Activated CD8-positive, alpha-beta memory T cell treated with anti-CD3 and anti-CD28 coated beads, Interleukin-2, amount 10 ng/mL, durations not matched to agents 7 days and 5 days (primary cell): ENCODE data around the gene PTGDS. TPM values are rescaled to one million over a fixed set of nuclear protein-coding genes. Genes with fewer than 3 reads are reported as not detected.

Experiments
- ATAC-seq: fragments of 150-1000 bp; cut with Tn5 transposase; one replicate; pipeline ENCODE4 v1.10.0; 2021; ENCODE audit warnings: moderate library complexity
- CTCF ChIA-PET: fragments of 350-600 bp; sonication (Branson Sonifier 250); formaldehyde crosslinking; loops from one replicate; lab custom pipeline; 2021; ENCODE audit warnings: antibody characterized with exemption; lab: Charles Lee
- DNase-seq: peaks from one replicate; pipeline ENCODE4 v3.0.0-alpha.2; 2020
- H3K27ac Mint-ChIP-seq: one replicate; pipeline ENCODE4 v1.8.0; 2021; ENCODE audit warnings: mild to moderate bottlenecking, mixed read lengths
- H3K27me3 Mint-ChIP-seq: one replicate; pipeline ENCODE4 v1.8.0; 2021; ENCODE audit warnings: mixed read lengths
- H3K36me3 Mint-ChIP-seq: one replicate; pipeline ENCODE4 v1.8.0; 2021; ENCODE audit warnings: mild to moderate bottlenecking, mixed read lengths
- H3K4me1 Mint-ChIP-seq: one replicate; pipeline ENCODE4 v1.8.0; 2021; ENCODE audit warnings: mixed read lengths
- H3K4me3 Mint-ChIP-seq: one replicate; pipeline ENCODE4 v1.8.0; 2021; ENCODE audit warnings: mild to moderate bottlenecking, moderate library complexity, mixed read lengths
- H3K9me3 Mint-ChIP-seq: one replicate; pipeline ENCODE4 v1.8.0; 2022; ENCODE audit warnings: low read depth, mixed read lengths
- total RNA-seq, 2 experiments: library from RNA; stranded (reverse); gene quantifications; one replicate each; pipeline ENCODE4 v1.2.3, GENCODE V29; 2021

The PTGDS gene
- total RNA-seq, 2 experiments from 2014 or later, result 1.2 to 3.2 TPM

DNA sequence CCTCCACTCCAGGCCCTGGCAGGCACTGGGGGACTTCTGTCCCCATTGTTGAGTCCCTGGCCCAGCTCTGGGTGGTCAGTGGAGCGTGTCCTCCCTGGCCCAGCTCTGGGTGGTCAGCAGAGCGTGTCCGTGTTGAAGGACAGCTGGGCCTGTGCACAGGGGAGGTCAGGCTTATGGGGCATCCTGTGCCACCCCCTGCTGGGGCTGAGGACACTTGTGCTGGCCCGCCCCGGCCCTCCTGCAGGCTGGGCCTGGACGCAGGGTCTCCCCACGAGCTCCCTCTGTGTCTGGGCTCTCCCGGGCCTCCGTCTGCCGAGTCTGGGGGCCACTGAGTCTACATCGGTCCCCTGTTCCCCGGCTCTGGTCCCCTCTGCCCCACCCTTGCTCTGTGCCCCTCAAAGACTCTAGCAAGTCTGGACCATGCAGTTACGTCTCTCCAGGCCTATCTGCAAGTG, 30.5 kb downstream of the PTGDS start:
- DNase-seq, result no peak
- CTCF ChIA-PET, result interaction anchor here (1.6 to 14.3 kb wide), 2 partner anchors 11 to 24 kb away, joined by 3 to 234 read pairs; partner anchors contain the start of genes ABCA2 and FUT7
- H3K27ac Mint-ChIP-seq, result no peak overlapping the region
- no peaks in the 10 kb centered on the region for H3K36me3 Mint-ChIP-seq
- peaks cover 25% of the 10 kb centered on the region for H3K4me1 Mint-ChIP-seq
- H3K9me3 Mint-ChIP-seq, result no peaks in the 10 kb centered on the region
- no peaks in the 10 kb centered on the region for H3K27me3 Mint-ChIP-seq
- no peak for ATAC-seq
- H3K4me3 Mint-ChIP-seq, result no peak overlapping the region

DNA sequence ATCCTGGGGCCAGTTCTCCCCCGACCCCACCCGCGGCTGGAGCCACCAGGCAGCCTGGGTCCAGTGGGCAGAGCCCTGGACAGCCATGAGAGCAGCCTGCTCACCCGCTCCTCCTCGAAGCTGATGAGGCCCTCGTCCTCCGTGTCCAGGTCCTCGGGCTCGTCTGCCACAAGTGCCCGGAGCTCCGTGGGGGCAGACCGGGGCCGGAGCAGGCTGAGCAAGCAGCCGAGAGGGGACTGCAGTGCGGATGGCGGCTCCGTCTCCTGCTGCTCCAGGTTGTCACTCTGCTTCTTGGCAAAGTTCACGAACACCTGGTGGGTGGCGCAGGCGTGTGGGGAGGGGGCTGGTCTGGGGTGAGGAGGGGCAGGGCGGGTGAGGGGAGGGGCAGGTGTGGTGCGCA, 31.0 kb downstream of the PTGDS start:
- Mint-ChIP-seq H3K4me1 (peaks cover 25% of the 10 kb centered on the region), H3K9me3 (no peaks in the 10 kb centered on the region), H3K4me3 (no peak overlapping the region), H3K27me3 (no peaks in the 10 kb centered on the region), H3K27ac (no peak overlapping the region), H3K36me3 (no peaks in the 10 kb centered on the region)
- no peak for ATAC-seq
- CTCF ChIA-PET, result interaction anchor here (1.6 to 14.3 kb wide), 2 partner anchors 11 to 23 kb away, joined by 3 to 234 read pairs; partner anchors contain the start of genes ABCA2 and FUT7
- no peak for DNase-seq

DNA sequence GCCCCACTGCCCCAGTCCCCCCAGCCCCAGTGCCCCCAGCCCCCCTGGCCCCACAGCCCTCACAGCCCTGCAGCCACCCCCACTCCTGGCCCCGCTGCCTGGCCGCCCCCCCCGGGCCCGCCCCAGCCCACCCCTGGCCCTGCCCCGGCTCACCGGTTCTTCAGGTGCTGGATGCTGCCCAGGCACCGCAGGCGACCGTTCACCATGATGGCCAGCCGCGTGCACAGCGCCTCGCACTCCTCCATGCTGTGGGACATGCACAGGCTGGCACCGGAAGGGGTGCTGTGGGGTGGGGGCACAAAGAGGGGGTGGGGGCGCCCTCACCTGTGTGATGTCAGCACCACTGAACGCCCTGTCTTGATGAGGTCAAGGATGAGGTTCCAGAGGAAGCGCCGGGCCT, 31.9 kb downstream of the PTGDS start:
- no peaks in the 10 kb centered on the region for H3K27me3 Mint-ChIP-seq
- peaks cover 25% of the 10 kb centered on the region for H3K4me1 Mint-ChIP-seq
- no peak overlapping the region for H3K4me3 Mint-ChIP-seq
- no peak for DNase-seq
- CTCF ChIA-PET, result interaction anchor here (14.3 kb wide), 1 partner anchor 22 kb away, joined by 234 read pairs; the partner anchor contains the start of genes ABCA2 and FUT7
- no peak for ATAC-seq
- no peak overlapping the region for H3K27ac Mint-ChIP-seq
- no peaks in the 10 kb centered on the region for H3K9me3 Mint-ChIP-seq
- H3K36me3 Mint-ChIP-seq, result no peaks in the 10 kb centered on the region

DNA sequence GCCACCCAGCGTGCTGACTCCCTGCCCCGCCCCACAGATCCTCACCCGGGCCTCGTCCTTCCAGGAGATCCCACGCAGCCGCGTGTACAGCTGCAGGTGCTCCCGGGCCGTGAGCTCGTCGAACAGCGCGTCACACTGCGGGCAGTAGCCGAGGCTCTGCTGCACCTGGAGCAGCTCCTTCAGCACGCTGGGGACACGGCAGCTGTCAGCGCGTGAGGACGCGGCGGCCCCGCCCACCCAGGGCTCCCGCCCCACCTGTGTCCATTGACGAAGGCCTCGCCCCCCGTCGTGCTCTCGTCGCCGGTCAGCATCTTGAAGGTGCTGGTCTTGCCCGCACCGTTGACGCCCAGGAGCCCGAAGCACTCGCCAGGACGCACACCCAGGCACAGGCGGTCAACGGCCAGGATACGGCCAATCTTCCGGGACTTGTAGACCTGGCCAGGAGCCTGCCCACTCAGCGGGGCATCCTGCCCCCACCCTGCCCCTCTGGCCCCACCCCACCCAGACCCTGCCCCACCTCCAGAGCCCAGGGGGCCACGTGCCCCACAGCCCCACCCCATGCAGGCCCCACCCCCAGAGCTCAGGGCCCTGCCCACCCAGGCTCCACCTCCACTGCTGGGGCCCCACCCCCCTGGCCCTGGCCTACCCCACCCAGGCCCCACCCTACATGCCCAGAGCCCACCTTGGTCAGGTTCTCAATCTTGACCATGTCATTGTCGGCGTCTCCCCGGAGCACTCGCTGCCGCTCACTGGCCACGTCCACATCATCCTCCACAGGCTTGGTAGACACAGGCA, 32.8 kb downstream of the PTGDS start:
- CTCF ChIA-PET, result no interaction called here
- H3K27me3 Mint-ChIP-seq, result no peaks in the 10 kb centered on the region
- no peak for ATAC-seq

DNA sequence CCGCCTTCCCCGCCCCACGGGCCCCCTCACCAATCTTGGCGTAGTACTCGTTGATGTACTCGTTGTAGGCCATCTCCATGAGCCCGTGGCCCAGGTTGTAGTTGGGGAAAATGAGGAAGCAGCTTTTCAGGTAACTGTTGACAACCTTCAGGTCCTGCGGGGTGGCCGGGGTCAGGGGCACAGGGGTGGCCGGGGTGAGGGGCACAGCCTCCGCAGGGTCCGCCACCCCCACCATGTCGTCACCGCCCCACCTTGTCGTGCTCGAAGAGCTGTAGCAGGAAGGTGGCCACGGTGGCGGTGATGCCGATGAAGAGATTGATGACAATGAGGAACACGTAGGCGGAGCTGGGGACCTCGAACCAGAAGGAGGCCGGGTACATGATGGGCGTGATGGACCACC, 33.9 kb downstream of the PTGDS start:
- Mint-ChIP-seq H3K27ac (no peak overlapping the region), H3K27me3 (no peaks in the 10 kb centered on the region), H3K4me1 (peaks cover 8% of the 10 kb centered on the region), H3K4me3 (no peak overlapping the region), H3K36me3 (peaks cover 1% of the 10 kb centered on the region), H3K9me3 (no peaks in the 10 kb centered on the region)
- no peak for DNase-seq
- ATAC-seq, result no peak
- CTCF ChIA-PET, result interaction anchor here (0.9 to 1.1 kb wide), 2 partner anchors 24 to 63 kb away, joined by 3 read pairs; no protein-coding TSS in a partner anchor

More for the DNA sequence above, 32.8 kb downstream of the PTGDS start:
- Mint-ChIP-seq H3K36me3 (no peaks in the 10 kb centered on the region), H3K27ac (no peak overlapping the region), H3K4me3 (no peak overlapping the region), H3K4me1 (peaks cover 16% of the 10 kb centered on the region), H3K9me3 (no peaks in the 10 kb centered on the region)
- DNase-seq, result no peak

DNA sequence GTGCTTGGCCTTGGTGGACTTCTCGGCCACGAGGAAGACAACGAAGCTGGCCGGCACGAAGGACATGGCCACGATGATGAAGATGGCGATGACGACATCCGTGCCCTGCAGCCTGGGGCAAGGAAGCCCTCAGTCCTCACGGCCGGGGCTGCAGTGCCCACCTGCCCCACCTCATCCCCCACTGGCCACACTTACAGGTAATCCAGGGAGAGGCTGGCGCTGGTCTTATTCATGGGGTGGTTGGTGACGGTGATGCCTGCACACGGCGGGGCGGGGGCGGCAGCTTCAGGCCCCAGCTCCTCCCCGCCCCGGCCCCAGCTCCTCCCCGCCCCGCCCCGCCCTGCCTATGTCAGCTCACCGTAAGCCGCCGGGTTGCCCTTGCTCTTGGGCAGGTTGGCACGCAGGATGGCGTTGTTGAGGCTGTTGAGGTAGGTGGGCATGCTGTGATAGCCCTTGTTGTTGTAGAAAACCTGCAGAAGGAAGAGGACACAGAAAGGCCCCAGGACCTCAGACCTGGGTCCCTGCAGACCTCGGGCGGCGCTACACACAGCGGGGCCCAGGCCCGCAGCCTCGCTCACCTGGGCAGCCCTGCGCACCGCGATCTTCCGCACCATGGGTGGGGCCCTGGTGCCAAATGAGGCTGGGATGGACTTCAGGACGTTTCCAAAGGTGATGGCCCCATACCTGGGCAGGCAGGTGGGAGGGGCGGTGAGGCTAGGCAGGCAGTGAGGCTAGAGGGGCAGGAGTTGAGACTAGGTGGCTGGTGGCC, 34.8 kb downstream of the PTGDS start:
- no peak for DNase-seq
- peaks cover 1% of the 10 kb centered on the region for H3K4me1 Mint-ChIP-seq
- peaks cover 1% of the 10 kb centered on the region for H3K36me3 Mint-ChIP-seq
- no peak overlapping the region for H3K27ac Mint-ChIP-seq
- no peaks in the 10 kb centered on the region for H3K27me3 Mint-ChIP-seq
- ATAC-seq, result no peak
- CTCF ChIA-PET, result interaction anchor here (0.9 to 1.1 kb wide), 2 partner anchors 23 to 64 kb away, joined by 3 read pairs; no protein-coding TSS in a partner anchor
- H3K9me3 Mint-ChIP-seq, result no peaks in the 10 kb centered on the region
- H3K4me3 Mint-ChIP-seq, result no peak overlapping the region

DNA sequence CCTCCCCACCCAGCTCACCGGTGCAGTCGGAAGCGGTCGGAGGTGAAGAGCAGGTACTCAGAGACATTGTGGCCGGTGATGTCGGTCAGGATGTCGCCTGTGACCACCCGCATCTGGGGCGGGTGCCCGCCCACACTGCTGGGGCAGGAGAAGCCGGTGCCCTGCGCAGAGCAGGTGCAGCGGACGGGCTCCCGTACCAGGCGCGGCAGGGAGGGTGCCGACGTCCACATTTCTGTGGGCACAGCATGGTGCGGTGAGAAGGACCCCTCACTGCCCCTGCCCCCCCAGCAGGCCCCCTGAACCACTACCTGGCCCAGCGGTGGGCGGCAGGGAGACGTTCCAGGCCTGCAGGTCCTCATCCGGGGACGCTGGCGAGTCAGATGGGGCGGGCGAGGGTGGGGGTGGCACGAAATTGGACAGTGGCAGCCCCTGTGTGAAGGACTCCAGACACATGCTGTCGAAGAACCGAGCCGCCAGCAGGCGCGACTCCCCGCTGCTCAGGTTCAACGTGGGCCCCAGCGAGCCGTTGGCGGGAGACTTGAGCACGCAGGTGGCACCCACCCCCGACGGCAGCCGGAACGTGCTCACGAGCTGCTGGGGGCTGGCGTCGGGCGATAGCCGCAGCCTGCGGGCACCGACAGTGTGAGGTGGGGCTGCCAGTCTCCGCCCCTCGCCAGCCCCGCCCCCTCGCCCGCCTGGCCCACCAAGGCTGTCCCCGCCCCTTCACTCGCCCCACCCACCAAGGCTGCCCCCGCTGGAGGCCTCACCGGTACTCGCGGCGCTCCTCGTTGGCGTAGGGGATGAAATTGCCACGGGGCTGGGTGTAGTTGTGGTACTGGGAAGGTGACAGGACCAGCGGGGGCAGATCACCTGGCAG, 35.6 kb downstream of the PTGDS start:
- Mint-ChIP-seq H3K27me3 (no peaks in the 10 kb centered on the region), H3K4me3 (no peak overlapping the region), H3K27ac (no peak overlapping the region), H3K4me1 (peaks cover 1% of the 10 kb centered on the region), H3K9me3 (no peaks in the 10 kb centered on the region), H3K36me3 (peaks cover 1% of the 10 kb centered on the region)
- no peak for DNase-seq
- CTCF ChIA-PET, result no interaction called here
- ATAC-seq, result no peak

DNA sequence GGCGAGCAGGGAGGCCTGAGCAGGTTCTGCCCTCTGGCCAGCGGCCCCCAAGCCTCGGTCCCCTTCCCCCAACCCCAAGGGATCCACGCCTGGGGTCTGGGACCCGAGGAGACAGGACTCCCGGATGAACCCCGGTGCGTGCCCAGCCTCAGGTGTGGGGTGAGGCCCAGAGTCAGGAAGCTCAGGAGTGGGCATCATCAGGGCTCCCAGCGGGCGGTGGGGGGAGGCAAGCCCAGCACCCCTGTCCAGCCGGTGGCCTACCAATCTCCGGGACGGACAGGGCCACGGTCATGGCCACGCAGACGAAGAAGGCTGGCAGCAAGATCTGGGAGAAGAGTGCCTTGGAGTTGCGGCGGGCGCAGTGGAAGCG, 36.3 kb downstream of the PTGDS start:
- Mint-ChIP-seq H3K27me3 (no peaks in the 10 kb centered on the region), H3K4me3 (no peak overlapping the region), H3K36me3 (peaks cover 1% of the 10 kb centered on the region), H3K9me3 (no peaks in the 10 kb centered on the region), H3K4me1 (peaks cover 2% of the 10 kb centered on the region), H3K27ac (no peak overlapping the region)
- DNase-seq (no peak), ATAC-seq (no peak)
- CTCF ChIA-PET, result interaction anchor here (0.7 kb wide), 1 partner anchor 33 kb away, joined by 3 read pairs; no protein-coding TSS in a partner anchor

DNA sequence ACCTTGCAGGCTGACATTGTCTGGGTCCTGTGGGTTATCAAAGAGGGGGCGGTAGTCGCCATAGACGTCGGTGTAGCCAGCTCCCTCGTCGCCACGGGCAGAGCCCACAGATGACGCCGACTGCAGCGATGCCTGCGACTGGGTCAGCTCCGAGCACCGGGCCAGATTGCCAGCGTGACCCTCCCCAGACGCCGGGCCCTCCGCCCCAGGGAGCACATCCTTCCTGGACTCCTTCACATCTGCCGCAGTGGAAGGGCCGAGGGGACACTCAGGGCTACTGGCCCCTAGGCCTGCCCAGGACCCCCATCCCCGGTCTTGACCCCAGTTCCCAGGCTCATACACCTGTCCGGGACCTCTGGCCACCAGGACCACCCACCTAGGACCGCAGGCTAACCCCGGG, 36.9 kb downstream of the PTGDS start:
- Mint-ChIP-seq H3K27ac (no peak overlapping the region), H3K4me3 (no peak overlapping the region), H3K36me3 (peaks cover 1% of the 10 kb centered on the region), H3K9me3 (no peaks in the 10 kb centered on the region), H3K4me1 (peaks cover 3% of the 10 kb centered on the region), H3K27me3 (no peaks in the 10 kb centered on the region)
- no peak for DNase-seq
- CTCF ChIA-PET, result interaction anchor here (0.7 to 2.6 kb wide), 3 partner anchors 14 to 32 kb away, joined by 3 to 8 read pairs (median 3); partner anchors contain the start of gene ABCA2
- no peak for ATAC-seq

DNA sequence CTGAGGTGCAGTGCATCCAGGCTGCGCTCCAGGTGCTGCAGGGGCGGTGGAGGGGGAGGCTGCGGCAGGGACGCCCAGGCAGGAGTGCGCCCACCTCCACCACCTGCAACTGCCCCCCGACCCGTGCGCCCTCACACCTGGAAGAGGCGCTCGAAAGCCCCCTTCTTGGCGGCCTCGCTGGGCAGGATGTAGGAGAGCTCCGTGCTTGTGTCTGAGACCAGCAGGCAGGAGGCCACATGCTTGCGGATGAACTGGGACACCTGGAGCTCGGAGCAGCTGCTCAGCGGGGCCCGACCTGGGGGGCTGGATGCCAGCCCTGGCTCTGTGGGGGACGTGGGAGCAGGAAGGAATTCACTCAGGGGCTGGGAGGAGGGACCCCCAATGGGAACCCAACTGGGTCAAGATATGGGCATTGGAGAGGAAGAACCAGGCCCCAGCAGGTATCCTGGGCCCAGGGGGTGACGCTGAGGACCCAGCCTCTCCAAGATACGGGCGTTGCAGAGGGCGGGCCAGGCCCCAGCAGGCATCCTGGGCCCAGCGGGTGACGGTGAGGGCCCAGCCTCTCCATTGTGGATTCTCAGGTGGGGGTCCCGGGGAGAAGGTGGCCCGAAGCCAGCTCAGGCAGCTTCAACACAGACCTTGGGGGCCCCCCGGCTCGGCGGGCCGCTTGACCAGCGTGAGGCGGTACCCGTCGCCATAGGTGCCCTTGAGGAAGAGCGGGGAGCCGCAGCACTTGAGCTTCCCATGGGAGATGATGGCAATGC, 37.7 kb downstream of the PTGDS start:
- Mint-ChIP-seq H3K9me3 (no peaks in the 10 kb centered on the region), H3K27me3 (no peaks in the 10 kb centered on the region), H3K4me3 (no peak overlapping the region), H3K27ac (no peak overlapping the region), H3K36me3 (peaks cover 1% of the 10 kb centered on the region), H3K4me1 (peaks cover 3% of the 10 kb centered on the region)
- DNase-seq (no peak), ATAC-seq (no peak)
- CTCF ChIA-PET, result interaction anchor here (1.0 to 2.6 kb wide), 2 partner anchors 14 to 22 kb away, joined by 3 to 8 read pairs; partner anchors contain the start of gene ABCA2

DNA sequence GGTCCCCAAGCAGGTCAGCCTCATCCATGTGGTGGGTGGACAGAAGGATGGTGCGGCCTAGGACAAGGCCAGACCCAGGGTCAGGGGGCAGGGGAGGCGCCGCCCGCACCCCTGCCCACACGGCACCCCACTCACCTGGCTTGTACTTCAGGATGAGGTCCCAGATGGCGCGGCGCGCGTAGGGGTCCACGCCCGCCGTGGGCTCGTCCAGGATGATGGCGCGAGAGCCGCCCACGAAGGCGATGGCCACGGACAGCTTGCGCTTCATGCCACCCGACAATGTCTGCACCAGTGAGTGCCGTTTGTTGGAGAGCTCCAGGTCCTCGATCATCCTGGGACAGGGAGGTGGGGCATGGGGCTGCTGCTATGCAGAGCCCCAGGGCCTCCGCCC, 38.2 kb downstream of the PTGDS start:
- DNase-seq, result no peak
- Mint-ChIP-seq H3K27ac (no peak overlapping the region), H3K4me3 (no peak overlapping the region), H3K9me3 (no peaks in the 10 kb centered on the region), H3K4me1 (peaks cover 2% of the 10 kb centered on the region), H3K36me3 (peaks cover 1% of the 10 kb centered on the region), H3K27me3 (no peaks in the 10 kb centered on the region)
- no peak for ATAC-seq
- CTCF ChIA-PET, result interaction anchor here (2.6 kb wide), 1 partner anchor 13 kb away, joined by 8 read pairs; the partner anchor contains the start of gene ABCA2

DNA sequence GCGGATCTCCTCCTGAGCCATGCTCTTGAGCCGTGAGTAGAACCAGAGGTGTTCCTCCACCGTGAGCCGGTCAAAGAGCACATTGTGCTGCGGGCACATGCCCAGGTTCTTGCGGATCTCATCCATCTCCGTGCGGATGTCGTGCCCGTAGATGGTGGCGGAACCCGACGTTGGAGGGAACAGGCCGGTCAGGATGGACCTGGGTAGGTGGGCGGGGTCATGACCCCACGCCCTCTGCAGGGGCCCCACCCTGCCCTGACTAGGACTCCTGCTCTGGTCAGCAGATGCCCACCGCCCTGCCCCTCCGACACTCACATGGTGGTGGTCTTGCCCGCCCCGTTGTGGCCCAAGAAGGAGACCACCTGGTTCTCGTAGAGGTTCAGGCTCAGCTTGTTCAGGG, 38.7 kb downstream of the PTGDS start:
- Mint-ChIP-seq H3K36me3 (peaks cover 1% of the 10 kb centered on the region), H3K4me3 (no peak overlapping the region), H3K27me3 (no peaks in the 10 kb centered on the region), H3K4me1 (peaks cover 2% of the 10 kb centered on the region), H3K9me3 (no peaks in the 10 kb centered on the region), H3K27ac (no peak overlapping the region)
- ATAC-seq, result no peak
- CTCF ChIA-PET, result interaction anchor here (2.6 kb wide), 1 partner anchor 13 kb away, joined by 8 read pairs; the partner anchor contains the start of gene ABCA2
- no peak for DNase-seq
